ENCODE data around the gene BOC. TPM values are rescaled to one million over a fixed set of nuclear protein-coding genes. Genes with fewer than 3 reads are reported as not detected.

BOC gene
- total and polyA plus RNA-seq, 8 donors = 6.0 to 34.8 (median 27.4) TPM

DNA sequence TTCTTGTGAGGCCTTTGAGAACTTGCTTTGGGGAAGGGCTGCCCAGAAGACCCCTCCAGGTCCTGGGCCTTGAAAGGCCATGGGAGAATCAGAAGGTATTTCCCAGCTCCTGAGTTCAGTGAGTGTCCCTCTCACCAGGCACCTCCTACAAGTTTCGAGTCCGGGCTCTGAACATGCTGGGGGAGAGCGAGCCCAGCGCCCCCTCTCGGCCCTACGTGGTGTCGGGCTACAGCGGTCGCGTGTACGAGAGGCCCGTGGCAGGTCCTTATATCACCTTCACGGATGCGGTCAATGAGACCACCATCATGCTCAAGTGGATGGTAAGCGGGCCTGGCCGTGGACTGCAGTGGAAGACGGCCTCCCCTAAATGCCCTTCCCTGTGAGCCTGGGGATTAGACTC lies 68.3 kb downstream of the BOC start:
- Histone ChIP-seq H3K4me1 (peaks cover 3 to 7% of the 10 kb centered on the region in 2 donors), H3K27me3 (no peaks in the 10 kb centered on the region), H3K27ac (no peak overlapping the region), H3K36me3 (no peaks in the 10 kb centered on the region), H3K9me3 (no peaks in the 10 kb centered on the region), H3K4me3 (no peak overlapping the region)
- ATAC-seq (no peak), DNase-seq (no peak)
- intact Hi-C loops (cut with DNase I) = loop anchor here in 1 of 2 donors (10.0 kb wide), 1 partner anchor 235 kb away; no protein-coding TSS in a partner anchor
- no peak for TF ChIP-seq CTCF (IDR thresholded peaks at IDR 0.05)

DNA sequence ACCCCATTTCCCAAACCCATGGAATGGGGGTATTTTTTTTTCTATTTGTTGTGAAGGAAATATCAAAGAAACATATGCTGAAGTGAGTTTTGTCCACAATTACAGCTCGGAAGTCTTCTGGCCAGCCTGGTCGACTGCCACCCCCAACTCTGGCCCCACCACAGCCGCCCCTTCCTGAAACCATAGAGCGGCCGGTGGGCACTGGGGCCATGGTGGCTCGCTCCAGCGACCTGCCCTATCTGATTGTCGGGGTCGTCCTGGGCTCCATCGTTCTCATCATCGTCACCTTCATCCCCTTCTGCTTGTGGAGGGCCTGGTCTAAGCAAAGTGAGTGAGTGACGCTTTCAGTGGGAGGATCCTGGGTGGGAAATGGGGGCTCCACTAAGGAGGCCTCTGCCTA lies 71.9 kb downstream of the BOC start:
- Histone ChIP-seq H3K4me1 (peaks cover 0 to 7% of the 10 kb centered on the region in 2 donors), H3K27me3 (no peaks in the 10 kb centered on the region), H3K27ac (no peak overlapping the region), H3K9me3 (no peaks in the 10 kb centered on the region), H3K36me3 (no peaks in the 10 kb centered on the region), H3K4me3 (no peak overlapping the region)
- intact Hi-C loops (cut with DNase I) = loop anchor here in 1 of 2 donors (10.0 kb wide), 1 partner anchor 239 kb away; no protein-coding TSS in a partner anchor
- DNase-seq (no peak), ATAC-seq (no peak)
- no peak for TF ChIP-seq CTCF (IDR thresholded peaks at IDR 0.05)

DNA sequence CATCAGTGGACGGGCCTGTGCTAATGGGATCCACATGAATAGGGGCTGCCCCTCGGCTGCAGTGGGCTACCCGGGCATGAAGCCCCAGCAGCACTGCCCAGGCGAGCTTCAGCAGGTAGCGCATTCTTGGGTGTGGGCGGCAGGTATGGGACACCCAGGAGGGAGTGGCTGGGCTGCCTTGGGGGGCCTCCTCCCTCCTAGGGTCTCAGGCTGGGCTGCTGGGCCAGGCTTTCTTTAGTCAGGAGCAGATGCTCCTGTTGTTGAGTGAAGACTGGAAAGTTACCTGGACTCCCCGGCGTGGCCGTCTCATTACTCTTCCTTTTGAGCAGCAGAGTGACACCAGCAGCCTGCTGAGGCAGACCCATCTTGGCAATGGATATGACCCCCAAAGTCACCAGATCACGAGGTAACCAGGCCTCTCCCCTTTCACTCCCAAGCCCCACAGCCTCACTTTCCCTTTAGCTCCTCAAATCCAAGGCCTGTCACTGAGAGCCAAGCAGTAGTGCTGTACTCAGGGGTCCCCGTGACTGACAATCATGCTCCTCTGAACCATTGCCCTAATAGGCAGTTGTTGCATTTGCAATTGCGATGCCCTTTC lies 73.2 kb downstream of the BOC start:
- no peak for TF ChIP-seq CTCF (IDR thresholded peaks at IDR 0.05)
- DNase-seq (no peak), ATAC-seq (no peak)
- Histone ChIP-seq H3K36me3 (no peaks in the 10 kb centered on the region), H3K27ac (no peak overlapping the region), H3K4me1 (peaks cover 0 to 7% of the 10 kb centered on the region in 2 donors), H3K9me3 (no peaks in the 10 kb centered on the region), H3K27me3 (no peaks in the 10 kb centered on the region), H3K4me3 (no peak overlapping the region)
- intact Hi-C loops (cut with DNase I) = loop anchor here (5.0 to 10.0 kb wide), 3 partner anchors 147 to 242 kb away; no protein-coding TSS in a partner anchor

- Histone ChIP-seq H3K36me3 (no peaks in the 10 kb centered on the region), H3K27me3 (no peaks in the 10 kb centered on the region), H3K4me1 (peaks cover 0 to 7% of the 10 kb centered on the region in 2 donors), H3K4me3 (no peak overlapping the region), H3K27ac (no peak overlapping the region), H3K9me3 (no peaks in the 10 kb centered on the region)
- ATAC-seq (no peak), DNase-seq (no peak)
- intact Hi-C loops (cut with DNase I) = loop anchor here (5.0 to 10.0 kb wide), 3 partner anchors 148 to 243 kb away; no protein-coding TSS in a partner anchor
- TF ChIP-seq CTCF (IDR thresholded peaks at IDR 0.05) = no peak
These were observed 73.9 kb downstream of the BOC start for GRCh38 chr3:113285226-113285625.

GRCh38 chr3:113285741-113286140 lies 74.4 kb downstream of the BOC start:
- peaks cover 0 to 7% of the 10 kb centered on the region in 2 donors for H3K4me1 ChIP-seq
- no peak for DNase-seq
- no peak for TF ChIP-seq CTCF (IDR thresholded peaks at IDR 0.05)

More at GRCh38 chr3:113285741-113286140, 74.4 kb downstream of the BOC start:
- intact Hi-C loops (cut with DNase I) = loop anchor here (5.0 to 10.0 kb wide), 3 partner anchors 148 to 243 kb away; no protein-coding TSS in a partner anchor
- no peak for ATAC-seq
- no peaks in the 10 kb centered on the region for H3K9me3 ChIP-seq
- no peaks in the 10 kb centered on the region for H3K27me3 ChIP-seq
- no peak overlapping the region for H3K27ac ChIP-seq
- no peak overlapping the region for H3K4me3 ChIP-seq
- H3K36me3 ChIP-seq = no peaks in the 10 kb centered on the region

All from left lung (tissue), 10 donors.